ENCODE measurements around the gene ENPEP.
"Not testable (repeated sequence)": the region's sequence is repeated elsewhere in the genome, so short reads cannot be mapped to it uniquely, and the experiment has no call there.

DNA sequence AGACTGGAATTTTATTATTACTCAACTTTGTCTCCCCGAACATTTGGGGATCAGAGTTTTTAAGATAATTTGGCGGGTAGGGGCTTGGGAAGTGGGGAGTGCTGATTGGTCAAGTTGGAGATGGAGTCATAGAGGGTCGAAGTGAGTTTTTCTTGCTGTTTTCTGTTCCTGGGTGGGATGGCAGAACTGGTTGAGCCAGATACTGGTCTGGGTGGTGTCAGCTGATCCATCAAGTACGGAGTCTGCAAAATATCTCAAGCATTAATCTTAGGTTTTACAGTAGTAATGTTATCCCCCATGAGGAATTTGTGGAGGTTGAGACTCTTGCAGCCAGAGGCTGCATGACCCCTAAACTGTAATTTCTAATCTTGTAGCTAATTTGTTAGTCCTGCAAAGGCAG is 10.9 kb downstream of the ENPEP start:
- not testable (repeated sequence) for TF ChIP-seq POLR2A (IDR thresholded peaks at IDR 0.05)
- TF ChIP-seq, protein P1, sequence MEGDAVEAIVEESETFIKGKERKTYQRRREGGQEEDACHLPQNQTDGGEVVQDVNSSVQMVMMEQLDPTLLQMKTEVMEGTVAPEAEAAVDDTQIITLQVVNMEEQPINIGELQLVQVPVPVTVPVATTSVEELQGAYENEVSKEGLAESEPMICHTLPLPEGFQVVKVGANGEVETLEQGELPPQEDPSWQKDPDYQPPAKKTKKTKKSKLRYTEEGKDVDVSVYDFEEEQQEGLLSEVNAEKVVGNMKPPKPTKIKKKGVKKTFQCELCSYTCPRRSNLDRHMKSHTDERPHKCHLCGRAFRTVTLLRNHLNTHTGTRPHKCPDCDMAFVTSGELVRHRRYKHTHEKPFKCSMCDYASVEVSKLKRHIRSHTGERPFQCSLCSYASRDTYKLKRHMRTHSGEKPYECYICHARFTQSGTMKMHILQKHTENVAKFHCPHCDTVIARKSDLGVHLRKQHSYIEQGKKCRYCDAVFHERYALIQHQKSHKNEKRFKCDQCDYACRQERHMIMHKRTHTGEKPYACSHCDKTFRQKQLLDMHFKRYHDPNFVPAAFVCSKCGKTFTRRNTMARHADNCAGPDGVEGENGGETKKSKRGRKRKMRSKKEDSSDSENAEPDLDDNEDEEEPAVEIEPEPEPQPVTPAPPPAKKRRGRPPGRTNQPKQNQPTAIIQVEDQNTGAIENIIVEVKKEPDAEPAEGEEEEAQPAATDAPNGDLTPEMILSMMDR (IDR thresholded peaks at IDR 0.05 in 4 of 5, conservative IDR thresholded peaks at IDR 0.05 in 1 of 5): not testable (repeated sequence)
